ENCODE results near the gene SMTNL1. TPM values are rescaled to one million over a fixed set of nuclear protein-coding genes. Genes with fewer than 3 reads are reported as not detected.

SMTNL1 gene
- total RNA-seq, 1 experiment from 2014 or later = 0.26 TPM

DNA sequence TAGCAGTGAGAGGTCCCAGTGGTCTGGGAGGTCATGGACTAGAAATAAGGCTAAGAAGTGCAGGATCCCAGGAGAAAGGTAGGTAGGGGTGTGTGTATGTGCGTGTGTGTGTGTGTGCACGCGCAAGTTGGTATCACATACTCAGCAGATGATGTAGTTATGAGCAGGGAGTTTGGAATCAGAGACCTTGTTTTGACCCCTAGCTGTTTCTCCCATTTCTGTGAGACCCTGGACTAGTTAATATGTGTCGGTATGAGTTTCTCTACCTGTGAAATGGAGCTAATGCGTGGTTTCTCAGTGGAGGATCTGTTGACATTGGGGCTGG lies 61.4 kb downstream of the SMTNL1 start:
- POLR2A ChIA-PET = interaction anchor here (0.5 to 7.3 kb wide), 8 partner anchors 31 to 180 kb away, joined by 3 to 115 read pairs (median 8); partner anchors contain the start of gene UBE2L6
- Mint-ChIP-seq H3K36me3 (peaks cover 14% of the 10 kb centered on the region; the same call in 1 of the 2 replicates), H3K4me1 (peaks cover 35% of the 10 kb centered on the region), H3K4me3 (peak overlapping the region; percentile 70), H3K9me3 (no peaks in the 10 kb centered on the region), H3K27me3 (ENCODE audit: low read depth) (no peaks in the 10 kb centered on the region), H3K27ac (peak overlapping the region; percentile 38)
- no peak for ATAC-seq
- DNase-seq (ENCODE audit: low spot score) = no peak
- TF ChIP-seq SP1 (CRISPR knock-in tag; conservative IDR thresholded peaks at IDR 0.05) = no peak
- TF ChIP-seq, protein P1, sequence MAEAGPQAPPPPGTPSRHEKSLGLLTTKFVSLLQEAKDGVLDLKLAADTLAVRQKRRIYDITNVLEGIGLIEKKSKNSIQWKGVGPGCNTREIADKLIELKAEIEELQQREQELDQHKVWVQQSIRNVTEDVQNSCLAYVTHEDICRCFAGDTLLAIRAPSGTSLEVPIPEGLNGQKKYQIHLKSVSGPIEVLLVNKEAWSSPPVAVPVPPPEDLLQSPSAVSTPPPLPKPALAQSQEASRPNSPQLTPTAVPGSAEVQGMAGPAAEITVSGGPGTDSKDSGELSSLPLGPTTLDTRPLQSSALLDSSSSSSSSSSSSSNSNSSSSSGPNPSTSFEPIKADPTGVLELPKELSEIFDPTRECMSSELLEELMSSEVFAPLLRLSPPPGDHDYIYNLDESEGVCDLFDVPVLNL (CRISPR knock-in tag; IDR thresholded peaks at IDR 0.05; ENCODE audit: borderline replicate concordance, low read depth) = no peak
- TF ChIP-seq TEAD1 (CRISPR knock-in tag; IDR thresholded peaks at IDR 0.05) = no peak
- TF ChIP-seq, protein P2, sequence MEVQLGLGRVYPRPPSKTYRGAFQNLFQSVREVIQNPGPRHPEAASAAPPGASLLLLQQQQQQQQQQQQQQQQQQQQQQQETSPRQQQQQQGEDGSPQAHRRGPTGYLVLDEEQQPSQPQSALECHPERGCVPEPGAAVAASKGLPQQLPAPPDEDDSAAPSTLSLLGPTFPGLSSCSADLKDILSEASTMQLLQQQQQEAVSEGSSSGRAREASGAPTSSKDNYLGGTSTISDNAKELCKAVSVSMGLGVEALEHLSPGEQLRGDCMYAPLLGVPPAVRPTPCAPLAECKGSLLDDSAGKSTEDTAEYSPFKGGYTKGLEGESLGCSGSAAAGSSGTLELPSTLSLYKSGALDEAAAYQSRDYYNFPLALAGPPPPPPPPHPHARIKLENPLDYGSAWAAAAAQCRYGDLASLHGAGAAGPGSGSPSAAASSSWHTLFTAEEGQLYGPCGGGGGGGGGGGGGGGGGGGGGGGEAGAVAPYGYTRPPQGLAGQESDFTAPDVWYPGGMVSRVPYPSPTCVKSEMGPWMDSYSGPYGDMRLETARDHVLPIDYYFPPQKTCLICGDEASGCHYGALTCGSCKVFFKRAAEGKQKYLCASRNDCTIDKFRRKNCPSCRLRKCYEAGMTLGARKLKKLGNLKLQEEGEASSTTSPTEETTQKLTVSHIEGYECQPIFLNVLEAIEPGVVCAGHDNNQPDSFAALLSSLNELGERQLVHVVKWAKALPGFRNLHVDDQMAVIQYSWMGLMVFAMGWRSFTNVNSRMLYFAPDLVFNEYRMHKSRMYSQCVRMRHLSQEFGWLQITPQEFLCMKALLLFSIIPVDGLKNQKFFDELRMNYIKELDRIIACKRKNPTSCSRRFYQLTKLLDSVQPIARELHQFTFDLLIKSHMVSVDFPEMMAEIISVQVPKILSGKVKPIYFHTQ (CRISPR knock-in tag; IDR thresholded peaks at IDR 0.05) = no peak
- TF ChIP-seq, protein P3, sequence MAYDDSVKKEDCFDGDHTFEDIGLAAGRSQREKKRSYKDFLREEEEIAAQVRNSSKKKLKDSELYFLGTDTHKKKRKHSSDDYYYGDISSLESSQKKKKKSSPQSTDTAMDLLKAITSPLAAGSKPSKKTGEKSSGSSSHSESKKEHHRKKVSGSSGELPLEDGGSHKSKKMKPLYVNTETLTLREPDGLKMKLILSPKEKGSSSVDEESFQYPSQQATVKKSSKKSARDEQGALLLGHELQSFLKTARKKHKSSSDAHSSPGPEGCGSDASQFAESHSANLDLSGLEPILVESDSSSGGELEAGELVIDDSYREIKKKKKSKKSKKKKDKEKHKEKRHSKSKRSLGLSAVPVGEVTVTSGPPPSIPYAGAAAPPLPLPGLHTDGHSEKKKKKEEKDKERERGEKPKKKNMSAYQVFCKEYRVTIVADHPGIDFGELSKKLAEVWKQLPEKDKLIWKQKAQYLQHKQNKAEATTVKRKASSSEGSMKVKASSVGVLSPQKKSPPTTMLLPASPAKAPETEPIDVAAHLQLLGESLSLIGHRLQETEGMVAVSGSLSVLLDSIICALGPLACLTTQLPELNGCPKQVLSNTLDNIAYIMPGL (CRISPR knock-in tag; IDR thresholded peaks at IDR 0.05) = no peak
- TF ChIP-seq ZNF416 (CRISPR knock-in tag; IDR thresholded peaks at IDR 0.05) = no peak
- TF ChIP-seq, protein P4, sequence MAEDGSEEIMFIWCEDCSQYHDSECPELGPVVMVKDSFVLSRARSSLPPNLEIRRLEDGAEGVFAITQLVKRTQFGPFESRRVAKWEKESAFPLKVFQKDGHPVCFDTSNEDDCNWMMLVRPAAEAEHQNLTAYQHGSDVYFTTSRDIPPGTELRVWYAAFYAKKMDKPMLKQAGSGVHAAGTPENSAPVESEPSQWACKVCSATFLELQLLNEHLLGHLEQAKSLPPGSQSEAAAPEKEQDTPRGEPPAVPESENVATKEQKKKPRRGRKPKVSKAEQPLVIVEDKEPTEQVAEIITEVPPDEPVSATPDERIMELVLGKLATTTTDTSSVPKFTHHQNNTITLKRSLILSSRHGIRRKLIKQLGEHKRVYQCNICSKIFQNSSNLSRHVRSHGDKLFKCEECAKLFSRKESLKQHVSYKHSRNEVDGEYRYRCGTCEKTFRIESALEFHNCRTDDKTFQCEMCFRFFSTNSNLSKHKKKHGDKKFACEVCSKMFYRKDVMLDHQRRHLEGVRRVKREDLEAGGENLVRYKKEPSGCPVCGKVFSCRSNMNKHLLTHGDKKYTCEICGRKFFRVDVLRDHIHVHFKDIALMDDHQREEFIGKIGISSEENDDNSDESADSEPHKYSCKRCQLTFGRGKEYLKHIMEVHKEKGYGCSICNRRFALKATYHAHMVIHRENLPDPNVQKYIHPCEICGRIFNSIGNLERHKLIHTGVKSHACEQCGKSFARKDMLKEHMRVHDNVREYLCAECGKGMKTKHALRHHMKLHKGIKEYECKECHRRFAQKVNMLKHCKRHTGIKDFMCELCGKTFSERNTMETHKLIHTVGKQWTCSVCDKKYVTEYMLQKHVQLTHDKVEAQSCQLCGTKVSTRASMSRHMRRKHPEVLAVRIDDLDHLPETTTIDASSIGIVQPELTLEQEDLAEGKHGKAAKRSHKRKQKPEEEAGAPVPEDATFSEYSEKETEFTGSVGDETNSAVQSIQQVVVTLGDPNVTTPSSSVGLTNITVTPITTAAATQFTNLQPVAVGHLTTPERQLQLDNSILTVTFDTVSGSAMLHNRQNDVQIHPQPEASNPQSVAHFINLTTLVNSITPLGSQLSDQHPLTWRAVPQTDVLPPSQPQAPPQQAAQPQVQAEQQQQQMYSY (CRISPR knock-in tag; IDR thresholded peaks at IDR 0.05) = no peak
- no peak for TF ChIP-seq MYBL2 (CRISPR knock-in tag; IDR thresholded peaks at IDR 0.05)
- no peak for TF ChIP-seq NR1H2 (CRISPR knock-in tag; IDR thresholded peaks at IDR 0.05)
- CTCF ChIA-PET = interaction anchor here (0.6 to 7.5 kb wide), 7 partner anchors 12 to 139 kb away, joined by 3 to 78 read pairs (median 9); partner anchors contain the start of genes RTN4RL2 and UBE2L6

DNA sequence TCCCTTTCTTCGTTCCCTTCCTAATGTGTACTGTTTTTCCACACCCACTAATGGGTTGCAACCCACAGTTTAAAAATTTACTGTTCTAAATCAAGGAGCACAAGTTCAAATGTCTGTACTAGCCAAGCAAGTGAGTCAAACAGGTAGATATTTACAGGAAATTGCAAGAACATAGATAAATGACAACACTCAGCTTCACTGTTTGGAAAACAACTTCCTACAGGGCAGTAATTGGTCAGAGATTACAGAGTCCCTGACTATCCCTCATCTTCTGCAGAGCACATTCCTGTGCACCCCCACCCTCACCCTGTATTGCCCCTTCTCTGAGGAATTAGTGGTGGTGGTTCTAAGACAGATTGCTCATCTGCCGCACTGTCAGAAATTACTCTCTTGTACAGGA lies 62.0 kb downstream of the SMTNL1 start:
- no peak for ATAC-seq
- no peaks in the 10 kb centered on the region for H3K9me3 Mint-ChIP-seq
- ChIA-PET CTCF (interaction anchor here (0.6 to 7.5 kb wide), 3 partner anchors 13 to 49 kb away, joined by 3 to 78 read pairs (median 5); no protein-coding TSS in a partner anchor), POLR2A (interaction anchor here (1.0 to 7.3 kb wide), 2 partner anchors 39 to 179 kb away, joined by 3 to 115 read pairs; no protein-coding TSS in a partner anchor)
- no peak for DNase-seq (ENCODE audit: low spot score)
- peak overlapping the region; percentile 25; the same call in 1 of the 2 replicates for H3K27ac Mint-ChIP-seq
- H3K4me1 Mint-ChIP-seq = peaks cover 35% of the 10 kb centered on the region
- no peaks in the 10 kb centered on the region for H3K27me3 Mint-ChIP-seq (ENCODE audit: low read depth)
- H3K36me3 Mint-ChIP-seq = peaks cover 14% of the 10 kb centered on the region; the same call in 1 of the 2 replicates
- peak overlapping the region; percentile 70 for H3K4me3 Mint-ChIP-seq
- TF ChIP-seq NFYB (CRISPR knock-in tag; conservative IDR thresholded peaks at IDR 0.05; ENCODE audit: low read depth) (no peak), ZNF423 (CRISPR knock-in tag; IDR thresholded peaks at IDR 0.05) (no peak), JAZF1 (CRISPR knock-in tag; IDR thresholded peaks at IDR 0.05) (no peak), JUN (CRISPR knock-in tag; IDR thresholded peaks at IDR 0.05) (no peak), CBFB (CRISPR knock-in tag; IDR thresholded peaks at IDR 0.05; ENCODE audit: low read depth) (no peak), ZNF416 (CRISPR knock-in tag; IDR thresholded peaks at IDR 0.05) (no peak), ZNF317 (CRISPR knock-in tag; IDR thresholded peaks at IDR 0.05; ENCODE audit: borderline replicate concordance, low read depth) (no peak)
- TF ChIP-seq, protein P1 (CRISPR knock-in tag; IDR thresholded peaks at IDR 0.05; ENCODE audit: borderline replicate concordance, low read depth) = no peak
- TF ChIP-seq, protein P5, sequence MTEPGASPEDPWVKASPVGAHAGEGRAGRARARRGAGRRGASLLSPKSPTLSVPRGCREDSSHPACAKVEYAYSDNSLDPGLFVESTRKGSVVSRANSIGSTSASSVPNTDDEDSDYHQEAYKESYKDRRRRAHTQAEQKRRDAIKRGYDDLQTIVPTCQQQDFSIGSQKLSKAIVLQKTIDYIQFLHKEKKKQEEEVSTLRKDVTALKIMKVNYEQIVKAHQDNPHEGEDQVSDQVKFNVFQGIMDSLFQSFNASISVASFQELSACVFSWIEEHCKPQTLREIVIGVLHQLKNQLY (CRISPR knock-in tag; IDR thresholded peaks at IDR 0.05) = no peak
- TF ChIP-seq, protein P6, sequence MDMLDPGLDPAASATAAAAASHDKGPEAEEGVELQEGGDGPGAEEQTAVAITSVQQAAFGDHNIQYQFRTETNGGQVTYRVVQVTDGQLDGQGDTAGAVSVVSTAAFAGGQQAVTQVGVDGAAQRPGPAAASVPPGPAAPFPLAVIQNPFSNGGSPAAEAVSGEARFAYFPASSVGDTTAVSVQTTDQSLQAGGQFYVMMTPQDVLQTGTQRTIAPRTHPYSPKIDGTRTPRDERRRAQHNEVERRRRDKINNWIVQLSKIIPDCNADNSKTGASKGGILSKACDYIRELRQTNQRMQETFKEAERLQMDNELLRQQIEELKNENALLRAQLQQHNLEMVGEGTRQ (CRISPR knock-in tag; IDR thresholded peaks at IDR 0.05) = no peak
- TF ChIP-seq, protein P7, sequence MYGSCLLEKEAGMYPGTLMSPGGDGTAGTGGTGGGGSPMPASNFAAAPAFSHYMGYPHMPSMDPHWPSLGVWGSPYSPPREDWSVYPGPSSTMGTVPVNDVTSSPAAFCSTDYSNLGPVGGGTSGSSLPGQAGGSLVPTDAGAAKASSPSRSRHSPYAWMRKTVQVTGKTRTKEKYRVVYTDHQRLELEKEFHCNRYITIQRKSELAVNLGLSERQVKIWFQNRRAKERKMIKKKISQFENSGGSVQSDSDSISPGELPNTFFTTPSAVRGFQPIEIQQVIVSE (CRISPR knock-in tag; IDR thresholded peaks at IDR 0.05; ENCODE audit: borderline replicate concordance) = no peak
- TF ChIP-seq, protein P8, sequence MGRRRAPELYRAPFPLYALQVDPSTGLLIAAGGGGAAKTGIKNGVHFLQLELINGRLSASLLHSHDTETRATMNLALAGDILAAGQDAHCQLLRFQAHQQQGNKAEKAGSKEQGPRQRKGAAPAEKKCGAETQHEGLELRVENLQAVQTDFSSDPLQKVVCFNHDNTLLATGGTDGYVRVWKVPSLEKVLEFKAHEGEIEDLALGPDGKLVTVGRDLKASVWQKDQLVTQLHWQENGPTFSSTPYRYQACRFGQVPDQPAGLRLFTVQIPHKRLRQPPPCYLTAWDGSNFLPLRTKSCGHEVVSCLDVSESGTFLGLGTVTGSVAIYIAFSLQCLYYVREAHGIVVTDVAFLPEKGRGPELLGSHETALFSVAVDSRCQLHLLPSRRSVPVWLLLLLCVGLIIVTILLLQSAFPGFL (CRISPR knock-in tag; IDR thresholded peaks at IDR 0.05; ENCODE audit: borderline replicate concordance) = no peak

Measured in WTC11 (cell line).